WTC11 (cell line): ENCODE measurements around the gene EML2. TPM values are rescaled to one million over a fixed set of nuclear protein-coding genes. Genes with fewer than 3 reads are reported as not detected.

ENCODE experiments used
- ATAC-seq: fragments of 200-7000 bp; cut with Tn5 transposase; 2 replicates; pipeline ENCODE4 v1.10.0; 2021; ENCODE audit warnings: mild to moderate bottlenecking, moderate library complexity
- CTCF ChIA-PET: fragments of 300-600 bp; sonication (Branson Sonifier 250); formaldehyde crosslinking; loops from one replicate; lab custom pipeline; 2021; ENCODE audit warnings: antibody characterized with exemption; lab: Charles Lee
- POLR2A ChIA-PET: fragments of 350-600 bp; sonication (Branson Sonifier 250); formaldehyde crosslinking; loops from one replicate; lab custom pipeline; 2021; ENCODE audit warnings: antibody characterized with exemption; lab: Charles Lee
- DNase-seq: peaks from one replicate; pipeline ENCODE4 v3.0.0; 2021; ENCODE audit warnings: low spot score
- H3K27ac Mint-ChIP-seq: 2 replicates; pipeline ENCODE4 v1.8.0; 2021; ENCODE audit warnings: mixed read lengths
- H3K27me3 Mint-ChIP-seq: 2 replicates; pipeline ENCODE4 v1.8.0; 2021; ENCODE audit warnings: low read depth, mild to moderate bottlenecking, moderate library complexity, mixed read lengths
- H3K36me3 Mint-ChIP-seq: 2 replicates; pipeline ENCODE4 v1.8.0; 2021; ENCODE audit warnings: mixed read lengths
- H3K4me1 Mint-ChIP-seq: 2 replicates; pipeline ENCODE4 v1.8.0; 2022; ENCODE audit warnings: mixed read lengths
- H3K4me3 Mint-ChIP-seq: 2 replicates; pipeline ENCODE4 v1.8.0; 2021; ENCODE audit warnings: mild to moderate bottlenecking, moderate library complexity, mixed read lengths
- H3K9me3 Mint-ChIP-seq: 2 replicates; pipeline ENCODE4 v1.8.0; 2021; ENCODE audit warnings: mixed read lengths
- CREB1 ChIP-seq: sonication (generic); formaldehyde crosslinking; IDR thresholded peaks from 2 replicates; pipeline ENCODE4 v1.8.0; 2023; ENCODE audit warnings: mild to moderate bottlenecking, missing genetic modification reagents
- EMX1 ChIP-seq: fragments of 250-450 bp; sonication (Bioruptor Pico); IDR thresholded peaks from 2 replicates; pipeline ENCODE4 v1.8.0; 2021; ENCODE audit warnings: mild to moderate bottlenecking
- ESRRA ChIP-seq: sonication (generic); formaldehyde crosslinking; IDR thresholded peaks from 2 replicates; pipeline ENCODE4 v1.8.1; 2022; ENCODE audit warnings: mild to moderate bottlenecking, missing genetic modification reagents, borderline replicate concordance
- FOXJ3 ChIP-seq: sonication (generic); formaldehyde crosslinking; IDR thresholded peaks from 2 replicates; pipeline ENCODE4 v1.9.0; 2021; ENCODE audit warnings: missing genetic modification reagents, mild to moderate bottlenecking, borderline replicate concordance
- FOXK1 ChIP-seq: sonication (generic); formaldehyde crosslinking; IDR thresholded peaks from 2 replicates; pipeline ENCODE4 v1.8.0; 2022; ENCODE audit warnings: mild to moderate bottlenecking, moderate library complexity, missing genetic modification reagents
- FOXP1 ChIP-seq: sonication (generic); formaldehyde crosslinking; IDR thresholded peaks from 2 replicates; pipeline ENCODE4 v1.8.0; 2022; ENCODE audit warnings: missing genetic modification reagents, mild to moderate bottlenecking, moderate library complexity, borderline replicate concordance
- FOXP4 ChIP-seq: sonication (generic); formaldehyde crosslinking; IDR thresholded peaks from 2 replicates; pipeline ENCODE4 v1.8.0; 2022; ENCODE audit warnings: mild to moderate bottlenecking, missing genetic modification reagents
- IRF1 ChIP-seq: sonication (generic); formaldehyde crosslinking; IDR thresholded peaks from 2 replicates; pipeline ENCODE4 v1.8.0; 2023; ENCODE audit warnings: missing genetic modification reagents
- JAZF1 ChIP-seq: fragments of 250-450 bp; sonication (Bioruptor Pico); IDR thresholded peaks from 2 replicates; pipeline ENCODE4 v1.9.0; 2021; ENCODE audit warnings: moderate library complexity, mild to moderate bottlenecking, inconsistent platforms
- NFATC4 ChIP-seq: fragments of 250-450 bp; sonication (Bioruptor Pico); IDR thresholded peaks from 2 replicates; pipeline ENCODE4 v1.9.0; 2021; ENCODE audit warnings: mild to moderate bottlenecking
- NR1H2 ChIP-seq: sonication (generic); formaldehyde crosslinking; IDR thresholded peaks from 2 replicates; pipeline ENCODE4 v1.9.0; 2021; ENCODE audit warnings: mild to moderate bottlenecking, moderate library complexity, missing genetic modification reagents
- PRRX2 ChIP-seq: fragments of 250-450 bp; sonication (Bioruptor Pico); IDR thresholded peaks from 2 replicates; pipeline ENCODE4 v1.8.0; 2021; ENCODE audit warnings: mild to moderate bottlenecking
- TCF7 ChIP-seq: sonication (generic); formaldehyde crosslinking; IDR thresholded peaks from 2 replicates; pipeline ENCODE4 v1.8.0; 2022; ENCODE audit warnings: mild to moderate bottlenecking, low read depth, missing genetic modification reagents, moderate library complexity
- TEAD4 ChIP-seq: sonication (generic); formaldehyde crosslinking; IDR thresholded peaks from 2 replicates; pipeline ENCODE4 v1.8.0; 2022; ENCODE audit warnings: mild to moderate bottlenecking, missing genetic modification reagents
- USF2 ChIP-seq: sonication (generic); formaldehyde crosslinking; IDR thresholded peaks from 2 replicates; pipeline ENCODE4 v1.8.1; 2023; ENCODE audit warnings: mild to moderate bottlenecking, missing genetic modification reagents, moderate library complexity
- ZNF232 ChIP-seq: sonication (generic); formaldehyde crosslinking; IDR thresholded peaks from 2 replicates; pipeline ENCODE4 v1.8.0; 2022; ENCODE audit warnings: mild to moderate bottlenecking, missing genetic modification reagents
- ZNF281 ChIP-seq: sonication (generic); formaldehyde crosslinking; IDR thresholded peaks from 2 replicates; pipeline ENCODE4 v1.8.0; 2023; ENCODE audit warnings: mild to moderate bottlenecking, missing genetic modification reagents
- ZNF317 ChIP-seq: sonication (generic); formaldehyde crosslinking; IDR thresholded peaks from 2 replicates; pipeline ENCODE4 v1.8.1; 2023; ENCODE audit warnings: low read depth, mild to moderate bottlenecking, moderate library complexity, missing genetic modification reagents, borderline replicate concordance
- ZNF425 ChIP-seq: fragments of 250-450 bp; sonication (Bioruptor Pico); conservative IDR thresholded peaks from 2 replicates; pipeline ENCODE4 v1.9.0; 2021; ENCODE audit warnings: mild to moderate bottlenecking
- ZNF532 ChIP-seq: fragments of 250-450 bp; sonication (Bioruptor Pico); IDR thresholded peaks from 2 replicates; pipeline ENCODE4 v1.9.0; 2021; ENCODE audit warnings: mild to moderate bottlenecking, borderline replicate concordance
- total RNA-seq: library from RNA; stranded (reverse); gene quantifications from 3 replicates; pipeline ENCODE4 v1.2.3, GENCODE V29; 2021

EML2 gene
- total RNA-seq, 1 experiment from 2014 or later, result 63.3 TPM

GRCh38 chr19:45584332-45585157 is 54.7 kb downstream of the EML2 start, which contains the start of gene OPA3 (continued):
- TF ChIP-seq ZNF281 (CRISPR knock-in tag) (no peak), FOXK1 (CRISPR knock-in tag) (peak; percentile 95), ZNF532 (CRISPR knock-in tag) (no peak), CREB1 (0 out of 2 replicates have a peak, but pooled peaks have one; percentile 38), USF2 (peak; percentile 83), TCF7 (CRISPR knock-in tag) (no peak)

- TF ChIP-seq IRF1 (CRISPR knock-in tag), result no peak
- no peak for TF ChIP-seq FOXP1 (CRISPR knock-in tag)
- TF ChIP-seq ESRRA (CRISPR knock-in tag), result no peak
- TF ChIP-seq JAZF1 (CRISPR knock-in tag), result no peak
- no peak for TF ChIP-seq ZNF425 (CRISPR knock-in tag)
- TF ChIP-seq CREB1, result no peak
- no peak for TF ChIP-seq ZNF232 (CRISPR knock-in tag)
- TF ChIP-seq FOXP4 (CRISPR knock-in tag), result no peak
- TF ChIP-seq EMX1 (CRISPR knock-in tag), result no peak
- TF ChIP-seq NFATC4 (CRISPR knock-in tag), result no peak
- no peak for TF ChIP-seq TEAD4 (CRISPR knock-in tag)
- no peak for TF ChIP-seq ZNF317 (CRISPR knock-in tag)
- TF ChIP-seq NR1H2 (CRISPR knock-in tag), result no peak
- TF ChIP-seq PRRX2 (CRISPR knock-in tag), result no peak
- TF ChIP-seq FOXJ3 (CRISPR knock-in tag), result no peak
- no peak for DNase-seq
- CTCF ChIA-PET, result interaction anchor here (0.9 kb wide), 1 partner anchor 23 kb away, joined by 4 read pairs; no protein-coding TSS in a partner anchor
- no peak for ATAC-seq
- no peak overlapping the region for H3K4me3 Mint-ChIP-seq
- H3K36me3 Mint-ChIP-seq, result no peaks in the 10 kb centered on the region
- POLR2A ChIA-PET, result no interaction called here
- peaks cover 39% of the 10 kb centered on the region for H3K4me1 Mint-ChIP-seq
- H3K27ac Mint-ChIP-seq, result peak overlapping the region; percentile 68
- H3K27me3 Mint-ChIP-seq, result no peaks in the 10 kb centered on the region
- H3K9me3 Mint-ChIP-seq, result no peaks in the 10 kb centered on the region
Measured at GRCh38 chr19:45581576-45581975, 57.6 kb downstream of the EML2 start.
